Transverse colon (tissue), 4 donors: ENCODE measurements around the gene GRSF1.

Experiments
- POLR2A ChIP-seq: fragments of 450-650 bp; IDR thresholded peaks from one replicate; pipeline ENCODE4 v1.6.1; 2016; ENCODE audit warnings: antibody characterized with exemption, mild to moderate bottlenecking, moderate library complexity
- POLR2AphosphoS5 ChIP-seq, 3 donors: sonication (generic); formaldehyde crosslinking; IDR thresholded peaks; one replicate each; pipeline ENCODE4 v1.6.1; 2016; ENCODE audit warnings: antibody characterized with exemption in 3 of 3
- TF ChIP-seq, protein P1 (sequence below), 5 experiments: fragments of 200-600 bp in 3 of 5; fragments of 450-650 bp in 2 of 5; sonication (generic) in 3 of 5; IDR thresholded peaks; 1 replicate in 2 of 5; 2 replicates in 3 of 5; pipeline ENCODE4 v1.5.1; 2016 to 2017; ENCODE audit warnings: antibody characterized with exemption in 5 of 5, inconsistent platforms in 3 of 5, mild to moderate bottlenecking in 2 of 5, moderate library complexity in 1 of 5

DNA sequence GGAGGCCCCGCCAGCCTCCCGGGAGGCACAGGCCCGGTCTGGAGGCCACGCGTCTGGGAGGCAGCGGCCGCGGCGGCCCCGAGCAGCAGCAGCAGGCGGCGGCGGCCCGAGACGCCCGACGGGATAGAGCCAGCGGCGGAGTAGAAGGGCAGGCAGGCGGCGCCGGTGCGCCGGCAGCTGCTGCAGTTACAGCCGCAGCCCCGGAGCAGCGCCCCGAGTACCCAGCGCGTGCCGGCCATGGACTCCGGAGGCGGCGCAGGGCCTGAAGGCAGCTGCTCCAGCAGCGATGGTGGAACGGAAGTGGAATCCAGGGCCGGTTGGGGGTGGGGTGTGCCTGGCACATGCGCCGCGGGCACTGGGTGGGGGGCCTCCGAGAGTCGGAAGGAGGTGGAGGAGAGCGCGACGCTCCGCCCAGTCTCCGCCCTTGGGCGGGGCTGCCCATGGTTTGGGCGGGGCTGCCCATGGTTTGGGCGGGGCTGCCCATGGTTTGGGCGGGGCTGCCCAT lies at the start of gene GRSF1:
- TF ChIP-seq, protein P1, sequence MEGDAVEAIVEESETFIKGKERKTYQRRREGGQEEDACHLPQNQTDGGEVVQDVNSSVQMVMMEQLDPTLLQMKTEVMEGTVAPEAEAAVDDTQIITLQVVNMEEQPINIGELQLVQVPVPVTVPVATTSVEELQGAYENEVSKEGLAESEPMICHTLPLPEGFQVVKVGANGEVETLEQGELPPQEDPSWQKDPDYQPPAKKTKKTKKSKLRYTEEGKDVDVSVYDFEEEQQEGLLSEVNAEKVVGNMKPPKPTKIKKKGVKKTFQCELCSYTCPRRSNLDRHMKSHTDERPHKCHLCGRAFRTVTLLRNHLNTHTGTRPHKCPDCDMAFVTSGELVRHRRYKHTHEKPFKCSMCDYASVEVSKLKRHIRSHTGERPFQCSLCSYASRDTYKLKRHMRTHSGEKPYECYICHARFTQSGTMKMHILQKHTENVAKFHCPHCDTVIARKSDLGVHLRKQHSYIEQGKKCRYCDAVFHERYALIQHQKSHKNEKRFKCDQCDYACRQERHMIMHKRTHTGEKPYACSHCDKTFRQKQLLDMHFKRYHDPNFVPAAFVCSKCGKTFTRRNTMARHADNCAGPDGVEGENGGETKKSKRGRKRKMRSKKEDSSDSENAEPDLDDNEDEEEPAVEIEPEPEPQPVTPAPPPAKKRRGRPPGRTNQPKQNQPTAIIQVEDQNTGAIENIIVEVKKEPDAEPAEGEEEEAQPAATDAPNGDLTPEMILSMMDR (IDR thresholded peaks at IDR 0.05), result no peak
- TF ChIP-seq POLR2AphosphoS5 (IDR thresholded peaks at IDR 0.05) (peak; percentile 84 to 90 (median 87)), POLR2A (peak; percentile 80)
